Neural progenitor cell (in vitro differentiated cells): ENCODE results near the gene SPESP1.

ENCODE experiments used
- CTCF ChIP-seq: fragments of 200-600 bp; sonication (generic); IDR thresholded peaks from 2 replicates; pipeline ENCODE4 v1.5.1; 2017; ENCODE audit warnings: antibody characterized with exemption, mild to moderate bottlenecking
- EZH2phosphoT487 ChIP-seq: fragments of 200-600 bp; sonication (generic); IDR thresholded peaks from 2 replicates; pipeline ENCODE4 v1.6.1; 2017; ENCODE audit warnings: antibody characterized with exemption

- TF ChIP-seq CTCF (no peak), EZH2phosphoT487 (no peak)
These were observed 50.5 kb downstream of the SPESP1 start for GRCh38 chr15:68980786-68981185.
